Astrocyte (in vitro differentiated cells and primary cell): ENCODE data around the gene KCNQ1.

Experiments
- EZH2 ChIP-seq: IDR thresholded peaks from 2 replicates; pipeline ENCODE4 v1.6.1; 2012; ENCODE audit warnings: mild to moderate bottlenecking, low read length, inconsistent platforms; ENCODE audit not compliant: insufficient read depth
- TF ChIP-seq, protein P1 (sequence below): IDR thresholded peaks from 2 replicates; pipeline ENCODE4 v1.5.1; 2011; ENCODE audit warnings: low read depth, mild to moderate bottlenecking, inconsistent platforms, low read length, moderate library complexity; ENCODE audit not compliant: insufficient read depth

GRCh38 chr11:2702771-2703362, 258.1 kb downstream of the KCNQ1 start:
- TF ChIP-seq, protein P1, sequence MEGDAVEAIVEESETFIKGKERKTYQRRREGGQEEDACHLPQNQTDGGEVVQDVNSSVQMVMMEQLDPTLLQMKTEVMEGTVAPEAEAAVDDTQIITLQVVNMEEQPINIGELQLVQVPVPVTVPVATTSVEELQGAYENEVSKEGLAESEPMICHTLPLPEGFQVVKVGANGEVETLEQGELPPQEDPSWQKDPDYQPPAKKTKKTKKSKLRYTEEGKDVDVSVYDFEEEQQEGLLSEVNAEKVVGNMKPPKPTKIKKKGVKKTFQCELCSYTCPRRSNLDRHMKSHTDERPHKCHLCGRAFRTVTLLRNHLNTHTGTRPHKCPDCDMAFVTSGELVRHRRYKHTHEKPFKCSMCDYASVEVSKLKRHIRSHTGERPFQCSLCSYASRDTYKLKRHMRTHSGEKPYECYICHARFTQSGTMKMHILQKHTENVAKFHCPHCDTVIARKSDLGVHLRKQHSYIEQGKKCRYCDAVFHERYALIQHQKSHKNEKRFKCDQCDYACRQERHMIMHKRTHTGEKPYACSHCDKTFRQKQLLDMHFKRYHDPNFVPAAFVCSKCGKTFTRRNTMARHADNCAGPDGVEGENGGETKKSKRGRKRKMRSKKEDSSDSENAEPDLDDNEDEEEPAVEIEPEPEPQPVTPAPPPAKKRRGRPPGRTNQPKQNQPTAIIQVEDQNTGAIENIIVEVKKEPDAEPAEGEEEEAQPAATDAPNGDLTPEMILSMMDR = no peak
- TF ChIP-seq EZH2 = no peak
